ENCODE results near the gene HPS6. TPM values are rescaled to one million over a fixed set of nuclear protein-coding genes. Genes with fewer than 3 reads are reported as not detected.

The HPS6 gene
- total RNA-seq, 1 experiment from 2014 or later: 18.7 TPM

- Histone ChIP-seq H4K8ac (replicated peaks; ENCODE audit: insufficient read length, low read depth, low read length) (no peak overlapping the region), H2BK20ac (ENCODE audit: low read depth, low read length, poor library complexity, severe bottlenecking) (no peak overlapping the region), H2BK12ac (ENCODE audit: insufficient read length, low read depth, low read length) (no peak overlapping the region), H3K27me3 (ENCODE audit: insufficient read depth, low read length) (no peaks in the 10 kb centered on the region), H3K4me1 (ENCODE audit: insufficient read depth, low read length) (no peaks in the 10 kb centered on the region), H3K23ac (ENCODE audit: insufficient read length, low read depth, low read length) (no peak overlapping the region), H3K4ac (ENCODE audit: low read depth, low read length) (no peak overlapping the region), H3K79me1 (ENCODE audit: insufficient read depth, low read depth, low read length, poor library complexity, severe bottlenecking) (no peaks in the 10 kb centered on the region), H3T11ph (ENCODE audit: low read length) (no peak overlapping the region), H4K5ac (ENCODE audit: insufficient read length, low read depth, low read length) (no peak overlapping the region), H3K9me3 (ENCODE audit: control insufficient read depth, low read depth, low read length) (no peaks in the 10 kb centered on the region), H2AFZ (ENCODE audit: low read length) (no peak overlapping the region), H2BK15ac (ENCODE audit: low read depth, low read length) (no peak overlapping the region), H4K20me1 (ENCODE audit: control insufficient read depth, insufficient read depth, insufficient read length) (no peaks in the 10 kb centered on the region), H3K27ac (ENCODE audit: insufficient read length, low read depth, low read length) (no peak overlapping the region), H3K79me2 (ENCODE audit: insufficient read depth, low read length) (no peaks in the 10 kb centered on the region), H3K4me2 (ENCODE audit: insufficient read depth, insufficient read length, low read length) (no peak overlapping the region), H2BK5ac (ENCODE audit: insufficient read length, low read length) (no peak overlapping the region), H3K9ac (ENCODE audit: extremely low read depth, insufficient read length, low read length) (no peak overlapping the region), H4K91ac (ENCODE audit: insufficient read length, low read depth, low read length) (no peak overlapping the region), H3K18ac (ENCODE audit: insufficient read length, low read depth, low read length) (no peak overlapping the region), H2AK5ac (ENCODE audit: insufficient read length, low read length) (no peak overlapping the region), H3K56ac (ENCODE audit: insufficient read length, low read depth, low read length) (no peak overlapping the region), H2BK120ac (ENCODE audit: low read depth, low read length, poor library complexity, severe bottlenecking) (no peak overlapping the region), H3K14ac (ENCODE audit: insufficient read depth, low read length) (no peak overlapping the region), H3K23me2 (ENCODE audit: insufficient read length, low read depth, low read length, poor library complexity, severe bottlenecking) (no peaks in the 10 kb centered on the region)
- no peaks in the 10 kb centered on the region for H3K4me1 Mint-ChIP-seq
- no peaks in the 10 kb centered on the region for H3K9me3 Mint-ChIP-seq
- DNase-seq: no peak
- H3K27ac Mint-ChIP-seq: no peak overlapping the region
- peaks cover 15 to 39% (median 31%) of the 10 kb centered on the region in 3 experiments for H3K36me3 Mint-ChIP-seq (ENCODE audit: insufficient read depth in 1 of 3, low read depth in 3 of 3)
- no peaks in the 10 kb centered on the region for H3K27me3 Mint-ChIP-seq (ENCODE audit: low read depth)
- WGBS (ENCODE audit: extremely low coverage, insufficient read length, low lambda C conversion rate): no CpG with 5 or more reads among the region's 1 CpG
- no peak overlapping the region for H3K4me3 Mint-ChIP-seq
- TF ChIP-seq CTCF (conservative IDR thresholded peaks at IDR 0.05): no peak
These were observed 37.3 kb downstream of the HPS6 start for GRCh38 chr10:102102421-102102820.
